ENCODE data around the gene BRSK2.
"Not testable (repeated sequence)": the region's sequence is repeated elsewhere in the genome, so short reads cannot be mapped to it uniquely, and the experiment has no call there.

BRSK2 gene

GRCh38 chr11:1389932-1390568 is at the start of gene BRSK2:
BRSK2 (plus strand) TSS chr11:1389934; CDS start chr11:1390285, 351 bp downstream.
- DNase-seq (ENCODE audit: low read depth) = no peak

- no peak for DNase-seq (ENCODE audit: low read depth)
Observed at GRCh38 chr11:1340111-1340510, 49.6 kb upstream of the BRSK2 start.

GRCh38 chr11:1341226-1341625 is 48.5 kb upstream of the BRSK2 start:
- DNase-seq (ENCODE audit: low read depth) = not testable (repeated sequence)

GRCh38 chr11:1341928-1342524 is 47.7 kb upstream of the BRSK2 start:
- DNase-seq (ENCODE audit: low read depth) = no peak

GRCh38 chr11:1342946-1343345 is 46.8 kb upstream of the BRSK2 start:
- DNase-seq (ENCODE audit: low read depth) = no peak

GRCh38 chr11:1343391-1344055 is 46.2 kb upstream of the BRSK2 start:
- no peak for DNase-seq (ENCODE audit: low read depth)

GRCh38 chr11:1344056-1344635 is 45.6 kb upstream of the BRSK2 start:
- no peak for DNase-seq (ENCODE audit: low read depth)

GRCh38 chr11:1345737-1346513 is 43.8 kb upstream of the BRSK2 start:
- no peak for DNase-seq (ENCODE audit: low read depth)

GRCh38 chr11:1346669-1347390 is 42.9 kb upstream of the BRSK2 start:
- no peak for DNase-seq (ENCODE audit: low read depth)

GRCh38 chr11:1347411-1347999 is 42.2 kb upstream of the BRSK2 start:
- not testable (repeated sequence) for DNase-seq (ENCODE audit: low read depth)

- DNase-seq (ENCODE audit: low read depth) = no peak
Observed at GRCh38 chr11:1348146-1348795, 41.5 kb upstream of the BRSK2 start.

- DNase-seq (ENCODE audit: low read depth) = no peak
Observed at GRCh38 chr11:1348796-1349326, 40.9 kb upstream of the BRSK2 start.

GRCh38 chr11:1349327-1350041 is 40.2 kb upstream of the BRSK2 start:
- no peak for DNase-seq (ENCODE audit: low read depth)

GRCh38 chr11:1350086-1350725 is 39.5 kb upstream of the BRSK2 start:
- DNase-seq (ENCODE audit: low read depth) = no peak

- DNase-seq (ENCODE audit: low read depth) = no peak
Observed at GRCh38 chr11:1351278-1351937, 38.3 kb upstream of the BRSK2 start.

- no peak for DNase-seq (ENCODE audit: low read depth)
Observed at GRCh38 chr11:1352696-1353382, 36.9 kb upstream of the BRSK2 start.

- DNase-seq (ENCODE audit: low read depth) = no peak
Observed at GRCh38 chr11:1353383-1354124, 36.2 kb upstream of the BRSK2 start.

All from activated gamma-delta T cell treated with anti-CD3 and anti-CD28 coated beads, Interleukin-2, amount 50 U/mL, for 16 hours (primary cell).